Stimulated activated CD8-positive, alpha-beta memory T cell treated with anti-CD3 and anti-CD28 coated beads, Interleukin-2, amount 100 ng/mL, for 48 hours (primary cell): ENCODE data around the gene BTG1.
"Not testable (repeated sequence)": the region's sequence is repeated elsewhere in the genome, so short reads cannot be mapped to it uniquely, and the experiment has no call there.

Experiments used
- DNase-seq, 2 donors: peaks; one replicate each; pipeline ENCODE4 v3.0.0-alpha.2; 2020; ENCODE audit warnings: low read depth in 2 of 2

The BTG1 gene

DNA sequence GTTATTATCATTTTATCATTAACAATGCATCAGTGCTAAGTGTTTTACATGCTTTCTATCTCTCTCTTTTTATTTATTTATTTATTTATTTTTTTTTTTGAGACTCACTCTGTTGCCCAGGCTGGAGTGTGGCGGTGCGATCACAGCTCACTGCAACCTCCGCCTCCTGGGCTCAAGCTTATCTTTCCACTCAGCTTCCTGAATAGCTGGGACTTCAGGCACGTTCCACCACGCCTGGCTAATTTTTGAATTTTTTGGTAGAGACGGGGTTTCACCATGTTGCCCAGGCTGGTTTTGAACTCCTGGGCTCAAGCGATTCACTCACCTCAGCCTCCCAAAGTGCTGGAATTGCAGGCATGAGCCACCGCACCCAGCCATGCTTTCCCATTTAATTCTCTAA lies 3.9 kb upstream of the BTG1 start:
- no peak for DNase-seq

- DNase-seq = no peak
Measured at GRCh38 chr12:92147491-92147890, 1.8 kb upstream of the BTG1 start.

GRCh38 chr12:92146497-92147224 lies 1.0 kb upstream of the BTG1 start:
- DNase-seq = no peak

- DNase-seq = peak in 1 of 2 donors; percentile 24
Measured at GRCh38 chr12:92145481-92145730, 240 bp downstream of the BTG1 start.

- peak; percentile 23 to 34 for DNase-seq
Measured at GRCh38 chr12:92144631-92145480, 790 bp downstream of the BTG1 start.

DNA sequence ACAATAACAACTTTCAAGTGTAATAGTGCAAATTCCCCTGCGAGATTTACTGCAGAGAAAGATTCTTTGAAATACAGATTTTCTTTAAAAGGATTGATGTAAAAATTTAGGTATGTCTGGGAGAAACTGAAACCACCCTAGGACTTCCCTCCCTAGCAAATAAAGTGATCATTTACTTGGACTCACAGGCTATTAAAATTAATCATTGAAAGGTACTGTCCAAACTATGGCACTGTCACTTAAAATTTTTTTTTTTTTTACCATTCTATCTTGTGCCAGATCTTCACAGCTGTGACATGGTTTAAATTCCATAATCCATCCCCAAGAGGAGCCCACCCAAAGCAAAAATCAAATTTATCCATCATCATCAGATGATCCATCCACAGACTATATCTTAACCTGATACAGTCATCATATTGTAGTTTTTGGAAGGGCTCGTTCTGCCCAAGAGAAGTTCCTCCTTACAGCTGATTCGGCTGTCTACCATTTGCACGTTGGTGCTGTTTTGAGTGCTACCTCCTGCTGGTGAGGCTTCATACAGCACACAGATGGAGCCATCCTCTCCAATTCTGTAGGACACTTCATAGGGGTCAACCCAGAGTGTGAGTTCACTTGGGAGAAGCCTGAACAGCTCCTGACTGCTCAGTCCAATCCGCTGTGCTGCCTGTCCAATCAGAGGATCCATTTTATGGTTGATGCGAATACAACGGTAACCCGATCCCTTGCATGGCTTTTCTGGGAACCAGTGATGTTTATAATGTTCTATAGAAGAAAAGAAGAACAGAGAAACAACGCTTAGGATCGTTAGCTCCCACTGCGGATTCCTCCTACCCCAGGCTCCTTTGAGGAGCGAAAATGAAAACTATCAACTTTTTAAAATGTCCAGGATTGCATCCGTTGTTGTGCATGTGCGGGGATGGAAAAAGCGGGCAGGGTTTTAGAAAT lies 1.7 kb downstream of the BTG1 start:
- DNase-seq = peak; percentile 15 to 30

DNA sequence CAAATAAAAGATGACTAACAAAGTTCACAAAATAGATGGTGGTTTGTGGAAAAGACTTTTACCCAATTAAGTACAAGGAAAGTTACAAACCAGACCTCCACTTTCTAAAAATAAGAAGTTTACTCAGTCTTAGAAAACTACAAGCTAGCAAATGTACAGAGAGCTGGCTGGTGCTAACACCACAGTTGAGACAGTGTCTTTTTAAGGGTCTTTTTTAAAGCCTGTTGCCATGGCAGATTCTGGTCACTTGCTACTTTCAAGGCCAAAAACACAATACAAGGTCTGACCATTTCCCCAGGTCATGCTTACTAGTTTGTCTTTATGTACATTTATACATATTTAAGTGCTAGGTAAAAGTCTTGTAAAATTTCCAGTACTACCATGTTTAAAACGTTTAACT lies 2.4 kb downstream of the BTG1 start:
- DNase-seq = no peak

- no peak for DNase-seq
Measured at GRCh38 chr12:92142251-92142926, 3.3 kb downstream of the BTG1 start.

DNA sequence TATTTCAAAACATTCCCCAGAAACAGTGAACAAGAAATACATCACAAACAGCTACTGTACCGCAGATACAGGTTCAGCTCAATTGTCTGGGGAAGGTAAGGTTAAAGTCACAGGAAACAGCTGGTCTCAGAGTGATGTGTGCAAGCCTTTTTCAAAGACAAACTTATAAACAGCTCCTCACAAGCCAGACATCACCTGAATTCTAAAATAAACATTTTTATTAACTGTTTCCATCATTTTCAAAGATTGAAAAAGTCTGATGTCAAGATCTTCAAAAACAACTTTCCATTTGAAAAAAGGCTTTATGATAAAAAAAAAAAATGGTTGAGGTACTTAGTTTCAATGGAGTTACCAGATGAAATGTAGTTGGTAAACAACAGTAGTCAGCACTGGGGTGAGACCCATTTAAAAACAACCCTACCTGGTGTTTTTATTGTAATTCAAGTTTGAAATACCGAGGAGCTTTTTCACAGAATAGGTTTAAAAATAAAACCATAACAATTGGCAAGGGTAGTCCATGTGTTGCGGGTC lies 4.0 kb downstream of the BTG1 start:
- DNase-seq = no peak

- no peak for DNase-seq
Measured at GRCh38 chr12:92140896-92141536, 4.6 kb downstream of the BTG1 start.

GRCh38 chr12:92140156-92140555 lies 5.5 kb downstream of the BTG1 start:
- DNase-seq = no peak

GRCh38 chr12:92139634-92140150 lies 6.0 kb downstream of the BTG1 start:
- no peak for DNase-seq

DNA sequence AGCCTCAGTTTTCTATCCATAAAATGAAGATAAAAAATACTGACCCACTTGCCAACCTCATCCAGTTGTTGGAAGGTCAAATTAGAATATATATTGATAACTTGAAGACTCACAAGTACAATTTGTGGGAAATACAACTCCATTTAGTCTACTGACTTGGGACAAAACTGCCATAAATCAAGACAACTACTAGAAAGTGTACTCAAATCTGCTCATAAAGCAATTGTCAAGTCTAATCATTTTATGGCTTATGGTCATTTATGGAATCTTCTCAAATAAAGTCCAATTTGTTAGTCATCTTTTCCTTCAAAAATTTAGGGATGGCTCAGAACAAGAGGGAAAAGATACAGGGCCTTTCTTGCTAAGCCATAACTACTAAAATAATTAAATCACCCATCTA lies 7.0 kb downstream of the BTG1 start:
- DNase-seq = no peak

GRCh38 chr12:92138144-92138543 lies 7.5 kb downstream of the BTG1 start:
- DNase-seq = no peak

GRCh38 chr12:92136965-92137721 lies 8.5 kb downstream of the BTG1 start:
- DNase-seq = no peak

- no peak for DNase-seq
Measured at GRCh38 chr12:92136026-92136730, 9.5 kb downstream of the BTG1 start.

- not testable (repeated sequence) for DNase-seq
Measured at GRCh38 chr12:92135541-92135940, 10.1 kb downstream of the BTG1 start.

- DNase-seq = no peak
Measured at GRCh38 chr12:92134638-92135274, 10.9 kb downstream of the BTG1 start.
